HG02610 (cell line): ENCODE results near the gene FAM53B.
A peak's percentile ranks its signal among the peaks of the same experiment; 100 is the strongest.

Source experiments
- ATAC-seq: cut with Tn5 transposase; IDR thresholded peaks from one replicate; pipeline ENCODE4 v1.9.1; 2021; ENCODE audit warnings: mild to moderate bottlenecking, moderate library complexity; ENCODE audit not compliant: unreplicated experiment

FAM53B gene

DNA sequence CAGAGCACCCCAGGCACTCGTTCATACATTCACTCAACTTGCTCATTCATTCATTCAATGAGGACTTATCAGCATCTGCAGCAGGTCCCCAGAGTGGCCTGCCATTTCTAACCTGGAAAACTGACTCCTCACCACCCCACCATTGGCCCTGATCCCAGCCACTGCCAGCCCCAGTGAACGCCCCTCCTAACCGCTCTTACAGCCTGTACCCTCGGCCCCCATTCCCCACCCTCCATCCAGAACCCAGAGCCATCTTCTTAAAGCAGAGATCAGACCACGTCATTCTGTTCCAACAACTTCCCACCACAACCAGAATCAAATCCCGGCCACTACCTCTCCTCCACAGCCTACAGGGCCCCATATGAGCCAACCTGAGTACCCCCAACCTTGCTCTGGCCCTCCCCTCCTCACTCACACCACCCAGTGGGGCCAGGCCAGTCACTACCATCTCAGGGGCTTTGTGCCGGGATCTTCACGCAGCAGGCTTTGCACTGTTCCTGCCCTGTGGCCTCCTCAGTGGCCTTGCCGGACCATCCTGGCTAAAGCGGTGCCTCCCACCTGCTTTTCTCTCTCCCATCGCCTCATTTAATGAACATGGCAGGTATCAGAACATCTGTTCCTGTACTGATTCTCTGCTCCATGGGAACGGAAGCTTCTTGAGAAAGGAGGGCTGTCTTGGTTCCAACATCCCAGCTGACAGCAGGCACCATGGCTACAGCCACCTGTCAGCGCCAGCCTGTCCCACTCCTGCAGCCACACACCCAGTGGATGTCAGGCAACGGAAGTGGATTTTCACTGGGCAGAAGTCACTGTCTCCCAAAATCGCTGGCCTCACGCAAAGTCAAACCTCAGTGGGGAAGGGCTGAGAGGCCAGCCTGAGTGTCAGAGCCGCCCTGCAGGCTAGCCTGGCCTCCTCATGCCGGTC is 45.4 kb downstream of the FAM53B start:
- ATAC-seq, result no peak

GRCh38 chr10:124697837-124698544 is 46.2 kb downstream of the FAM53B start:
- no peak for ATAC-seq

- ATAC-seq, result no peak
These were observed 46.7 kb downstream of the FAM53B start for GRCh38 chr10:124697443-124697836.

- peak; percentile 74 for ATAC-seq
These were observed 47.5 kb downstream of the FAM53B start for GRCh38 chr10:124696446-124697392.

- no peak for ATAC-seq
These were observed 48.9 kb downstream of the FAM53B start for GRCh38 chr10:124695259-124695658.

GRCh38 chr10:124694481-124695220 is 49.5 kb downstream of the FAM53B start:
- no peak for ATAC-seq

DNA sequence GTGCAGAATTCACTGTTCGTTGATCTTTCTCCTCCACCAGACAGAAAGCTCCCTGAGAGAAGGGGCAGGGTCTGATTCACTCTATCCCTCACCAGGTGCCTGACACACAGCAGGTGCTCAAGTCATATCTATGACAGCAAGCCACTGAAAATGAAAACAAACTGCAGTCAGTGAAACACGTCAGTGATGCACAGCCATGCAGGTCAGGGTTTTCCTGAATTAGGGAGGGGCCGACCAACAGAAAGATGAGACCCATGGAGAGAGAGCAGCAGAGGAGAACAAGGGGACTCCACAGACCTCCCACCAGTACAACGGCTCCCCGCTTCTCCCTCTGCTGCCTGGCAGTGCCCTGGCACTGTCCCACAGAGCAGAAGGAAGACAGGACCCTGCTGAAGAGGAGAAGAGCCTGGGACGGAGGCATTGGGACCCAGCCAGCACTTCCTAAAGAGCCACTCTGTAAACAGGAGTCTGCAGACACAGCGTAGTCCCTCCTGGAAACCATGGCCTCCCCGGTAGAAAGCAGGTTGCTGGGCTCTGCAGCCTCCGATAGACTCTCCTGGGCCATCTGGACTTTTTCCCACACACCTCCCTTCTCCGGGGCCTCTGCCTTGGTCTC is 50.3 kb downstream of the FAM53B start:
- ATAC-seq, result no peak

- ATAC-seq, result no peak
These were observed 50.8 kb downstream of the FAM53B start for GRCh38 chr10:124693396-124693795.

GRCh38 chr10:124692100-124692446 is 52.1 kb downstream of the FAM53B start:
- no peak for ATAC-seq

GRCh38 chr10:124691421-124692099 is 52.6 kb downstream of the FAM53B start:
- ATAC-seq, result no peak

GRCh38 chr10:124691002-124691401 is 53.2 kb downstream of the FAM53B start:
- no peak for ATAC-seq

DNA sequence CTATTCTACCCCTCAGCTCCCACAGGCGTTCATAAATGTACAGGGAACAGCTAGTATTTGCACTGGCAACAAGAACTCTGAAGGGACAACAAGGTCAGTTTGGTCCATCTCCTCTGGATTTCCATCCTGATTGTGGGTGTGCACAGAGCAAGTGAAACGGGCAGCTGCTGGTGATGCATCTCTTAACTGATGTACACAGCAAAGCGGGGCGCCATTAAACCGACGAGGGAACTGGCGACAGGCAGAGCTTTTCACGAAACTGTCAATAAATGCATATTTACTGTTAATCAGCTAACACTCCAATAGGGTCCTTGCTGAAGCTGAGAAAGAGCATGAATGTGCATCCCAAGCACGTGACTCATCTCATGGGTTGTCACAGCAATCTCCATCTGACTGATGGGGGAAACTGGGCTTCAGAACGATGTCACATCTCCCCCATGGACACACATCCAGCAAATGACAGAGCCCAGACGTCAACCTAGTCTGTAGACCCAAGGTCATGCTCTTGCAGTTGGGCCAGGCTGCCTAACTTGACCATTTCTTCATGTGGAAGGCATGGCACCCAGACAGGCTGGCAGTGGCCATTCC is 54.2 kb downstream of the FAM53B start:
- no peak for ATAC-seq

GRCh38 chr10:124688889-124689670 is 55.1 kb downstream of the FAM53B start:
- ATAC-seq, result peak; percentile 94

DNA sequence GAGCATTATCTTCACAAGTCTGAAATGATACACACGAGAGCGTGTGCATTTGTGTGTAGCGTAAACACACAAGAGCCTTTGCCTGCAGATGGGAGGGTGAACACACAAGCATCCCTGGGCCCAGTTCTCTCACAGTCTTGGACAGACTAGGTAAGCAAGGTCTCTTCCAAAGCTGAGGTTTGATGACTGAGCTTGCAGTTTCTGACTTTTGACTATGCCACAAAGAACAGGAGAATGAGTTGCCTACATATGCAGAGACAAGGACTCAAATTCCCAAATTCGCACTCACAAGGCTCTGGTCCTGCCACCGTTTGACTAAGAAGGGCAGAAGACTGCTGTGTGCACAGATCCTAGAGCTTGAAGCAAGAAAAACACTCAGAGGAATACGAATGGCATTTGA is 55.8 kb downstream of the FAM53B start:
- ATAC-seq, result peak; percentile 4

DNA sequence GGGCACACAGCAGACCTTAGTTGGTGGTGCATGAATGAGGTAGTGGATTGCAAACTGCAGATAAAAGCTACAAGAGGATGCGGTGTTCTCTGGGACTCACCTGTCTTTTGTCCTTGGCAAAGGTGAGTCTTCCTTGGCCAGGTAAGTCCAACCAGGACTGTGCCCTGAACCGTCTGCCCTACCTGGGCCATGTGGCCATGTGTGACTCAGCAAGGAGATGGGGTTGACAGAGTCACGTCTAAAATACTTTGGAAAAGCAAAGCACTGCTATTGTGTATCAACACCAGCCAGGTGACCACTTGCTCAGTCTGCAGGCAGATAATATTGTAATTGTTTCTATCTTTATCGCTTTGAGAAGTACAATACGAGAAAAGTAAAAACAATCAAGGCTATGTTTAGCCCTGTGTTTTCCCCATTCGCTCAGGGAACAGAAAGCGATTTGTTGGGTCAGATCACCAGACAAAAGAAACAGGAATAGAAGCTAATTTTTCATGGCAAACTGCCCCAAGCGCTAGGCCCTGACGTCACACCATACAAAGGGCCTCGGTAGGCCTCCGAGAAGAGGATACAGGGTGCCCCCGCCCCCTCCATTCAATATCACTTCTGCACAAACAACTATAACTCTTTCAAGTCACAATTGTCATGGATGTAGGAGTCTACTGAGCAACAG is 57.3 kb downstream of the FAM53B start:
- ATAC-seq, result no peak

GRCh38 chr10:124685261-124685660 is 58.9 kb downstream of the FAM53B start:
- ATAC-seq, result no peak

- ATAC-seq, result no peak
These were observed 60.4 kb downstream of the FAM53B start for GRCh38 chr10:124683814-124684213.
